NAMALWA (cell line): ENCODE data around the gene ELANE.
A peak's percentile ranks its signal among the peaks of the same experiment; 100 is the strongest.
"Not testable (repeated sequence)": the region's sequence is repeated elsewhere in the genome, so short reads cannot be mapped to it uniquely, and the experiment has no call there.

Experiments used
- DNase-seq: peaks from one replicate; pipeline ENCODE4 v3.0.0-alpha.2; 2015; ENCODE audit warnings: low spot score

Gene ELANE

DNA sequence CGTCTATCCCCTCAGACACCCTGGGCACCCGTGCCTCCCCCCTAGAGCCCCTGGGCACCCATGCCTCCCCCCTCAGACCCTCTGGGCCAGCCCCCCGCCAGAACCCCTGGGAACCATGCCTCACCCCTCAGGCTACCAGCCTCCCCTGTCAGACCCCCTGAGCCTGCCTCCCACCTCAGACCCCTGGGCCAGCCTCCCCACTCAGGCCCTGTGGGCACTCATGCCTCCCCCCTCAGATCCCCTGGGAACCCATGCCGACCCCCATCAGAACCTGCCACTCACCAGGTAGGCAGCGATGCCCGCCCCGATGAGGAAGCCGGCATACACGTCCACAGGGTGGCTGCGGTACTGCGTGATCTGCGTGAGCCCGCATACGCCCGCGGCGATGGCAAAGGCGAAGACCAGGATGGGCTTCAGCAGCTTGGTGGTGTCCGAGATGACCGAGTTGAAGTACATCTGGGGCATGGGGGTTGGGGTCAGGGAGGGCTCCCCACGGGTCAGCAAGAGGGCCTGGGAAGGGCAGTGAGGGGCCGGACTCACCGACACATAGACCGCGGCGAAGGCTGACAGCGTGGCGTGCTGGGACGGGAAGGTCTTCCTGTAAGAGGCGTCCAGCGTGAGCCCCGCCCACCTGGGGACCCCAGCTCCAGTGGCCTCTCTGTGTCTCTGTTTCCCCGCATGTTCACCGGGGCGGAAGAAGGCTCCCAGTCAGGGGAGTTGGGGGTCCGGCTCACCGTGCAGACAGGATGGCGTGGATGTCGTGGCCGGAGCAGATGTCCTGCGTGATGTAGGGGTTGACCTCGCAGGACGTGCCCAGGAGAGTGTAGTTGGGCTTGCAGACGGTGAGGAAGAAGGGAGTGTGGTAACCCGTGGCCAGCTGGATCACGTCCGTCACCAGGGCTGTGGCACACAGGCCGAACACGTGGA lies 37.7 kb upstream of the ELANE start:
- no peak for DNase-seq

DNA sequence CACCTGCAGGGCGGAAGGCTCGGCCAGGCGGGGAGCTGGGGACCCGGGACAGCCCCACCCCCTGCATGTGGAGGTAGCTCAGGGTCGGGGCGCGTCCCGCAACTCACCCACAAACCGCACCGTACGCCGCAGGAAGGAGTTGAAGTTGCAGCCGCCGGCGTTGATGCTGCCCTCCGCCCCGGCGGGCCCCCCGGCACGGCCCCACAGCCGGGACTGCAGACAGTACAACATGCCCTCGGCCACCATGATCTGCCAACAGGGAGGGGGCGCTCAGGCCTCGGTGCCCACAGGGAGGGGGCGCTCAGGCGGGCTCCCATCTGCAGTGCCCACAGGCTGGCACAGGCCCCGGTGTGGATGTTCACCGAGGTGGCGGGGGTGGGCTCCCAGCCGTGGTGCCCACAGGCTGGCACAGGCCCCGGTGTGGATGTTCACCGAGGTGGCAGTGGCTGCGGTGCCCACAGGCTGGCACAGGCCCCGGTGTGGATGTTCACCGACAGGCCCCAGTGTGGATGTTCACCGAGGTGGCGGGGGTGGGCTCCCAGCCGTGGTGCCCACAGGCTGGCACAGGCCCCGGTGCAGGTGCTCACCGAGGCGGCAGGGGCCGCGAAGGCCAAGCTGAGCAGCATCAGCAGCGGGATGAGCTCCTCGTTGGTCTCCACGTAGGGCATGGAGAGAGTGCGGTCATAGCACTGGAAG lies 36.9 kb upstream of the ELANE start:
- DNase-seq, result no peak

DNA sequence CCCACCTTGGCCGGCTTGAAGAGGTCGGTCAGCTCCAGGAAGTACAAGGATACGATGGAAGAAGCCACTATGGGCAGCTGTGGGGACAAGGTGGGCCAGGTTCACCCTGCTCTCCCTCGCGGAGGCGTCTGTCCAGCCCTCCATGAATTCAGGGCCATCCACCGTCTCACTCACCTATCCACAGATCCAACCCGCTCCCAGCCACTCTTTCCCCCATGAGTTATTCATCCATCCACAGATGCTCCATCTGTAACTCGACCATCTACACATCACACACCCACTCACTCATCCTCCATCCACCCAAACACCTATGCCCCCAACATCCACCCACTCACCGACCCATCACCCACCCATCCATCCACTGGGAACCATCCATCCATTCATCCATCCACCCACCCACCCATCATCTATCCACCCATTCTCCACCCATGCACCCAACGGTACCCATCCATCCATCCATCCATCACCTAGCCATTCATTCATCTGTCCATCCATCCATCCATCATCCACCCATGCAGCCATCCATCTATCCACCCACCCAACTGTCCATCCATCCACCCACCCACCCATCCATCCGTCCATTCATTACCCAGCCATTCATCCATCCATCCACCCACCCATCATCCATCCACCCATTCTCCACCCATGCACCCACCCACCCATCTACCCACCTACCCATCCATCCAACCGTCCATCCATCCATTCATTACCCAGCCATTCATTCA lies 36.2 kb upstream of the ELANE start:
- peak; percentile 27 for DNase-seq

DNA sequence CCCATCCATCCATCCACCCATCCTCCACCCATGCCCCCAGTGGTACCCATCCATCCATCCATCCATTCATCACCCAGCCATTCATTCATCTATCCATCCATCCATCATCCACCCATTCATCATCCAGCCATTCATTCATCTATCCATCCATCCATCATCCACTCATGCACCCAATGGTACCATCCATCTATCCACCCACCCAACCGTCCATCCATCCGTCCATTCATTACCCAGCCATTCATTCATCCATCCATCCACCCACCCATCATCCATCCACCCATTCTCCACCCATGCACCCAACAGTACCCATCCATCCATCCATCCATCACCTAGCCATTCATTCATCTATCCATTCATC lies 35.6 kb upstream of the ELANE start:
- DNase-seq, result no peak

DNA sequence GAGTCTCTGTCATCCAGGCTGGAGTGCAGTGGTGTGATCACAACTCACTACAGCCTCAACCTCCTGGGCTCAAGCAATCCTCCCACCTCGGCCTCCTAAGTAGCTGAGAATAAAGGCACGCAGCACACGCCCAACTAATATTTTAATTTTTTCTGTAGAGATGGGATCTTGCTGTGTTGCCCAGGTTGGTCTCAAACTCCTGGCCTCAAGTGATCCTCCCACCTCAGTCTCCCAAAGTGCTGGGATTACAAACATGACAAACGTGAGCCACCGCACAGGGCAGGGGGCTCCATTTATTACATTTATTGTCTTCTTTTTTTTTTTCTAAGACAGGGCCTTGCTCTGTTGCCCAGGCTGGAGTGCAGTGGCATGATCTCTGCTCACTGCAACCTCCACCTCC lies 31.9 kb upstream of the ELANE start:
- DNase-seq, result not testable (repeated sequence)

DNA sequence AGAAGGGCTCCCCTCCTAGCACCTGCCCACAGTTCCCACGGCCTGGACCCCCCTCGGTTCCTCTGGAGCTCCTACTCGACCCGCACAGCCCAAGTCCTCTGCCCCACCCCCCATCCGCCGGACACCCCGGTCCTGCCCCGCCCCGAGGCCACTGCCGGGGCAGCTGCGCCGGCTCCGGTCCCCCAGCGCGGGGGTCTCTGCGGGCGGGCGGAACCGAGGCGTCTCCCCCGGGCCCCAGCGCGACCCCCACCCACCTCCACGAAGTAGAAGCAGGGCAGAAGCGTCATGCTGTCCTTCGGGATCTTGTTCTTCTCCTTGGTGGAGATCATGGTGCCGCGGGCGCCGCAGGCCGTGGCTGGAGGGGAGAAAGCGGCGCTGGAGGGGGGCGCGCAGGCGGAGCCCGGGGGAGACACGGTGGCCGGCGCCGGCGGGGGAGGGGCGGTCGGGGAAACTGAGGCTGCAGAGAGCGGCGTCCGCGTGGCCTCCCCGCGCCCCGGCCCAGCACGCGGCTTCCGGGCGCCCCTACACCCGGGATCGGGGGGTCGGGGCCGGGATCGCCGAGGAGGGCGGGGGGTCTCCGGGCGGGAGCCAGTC lies 30.8 kb upstream of the ELANE start:
- DNase-seq, result peak; percentile 2

DNA sequence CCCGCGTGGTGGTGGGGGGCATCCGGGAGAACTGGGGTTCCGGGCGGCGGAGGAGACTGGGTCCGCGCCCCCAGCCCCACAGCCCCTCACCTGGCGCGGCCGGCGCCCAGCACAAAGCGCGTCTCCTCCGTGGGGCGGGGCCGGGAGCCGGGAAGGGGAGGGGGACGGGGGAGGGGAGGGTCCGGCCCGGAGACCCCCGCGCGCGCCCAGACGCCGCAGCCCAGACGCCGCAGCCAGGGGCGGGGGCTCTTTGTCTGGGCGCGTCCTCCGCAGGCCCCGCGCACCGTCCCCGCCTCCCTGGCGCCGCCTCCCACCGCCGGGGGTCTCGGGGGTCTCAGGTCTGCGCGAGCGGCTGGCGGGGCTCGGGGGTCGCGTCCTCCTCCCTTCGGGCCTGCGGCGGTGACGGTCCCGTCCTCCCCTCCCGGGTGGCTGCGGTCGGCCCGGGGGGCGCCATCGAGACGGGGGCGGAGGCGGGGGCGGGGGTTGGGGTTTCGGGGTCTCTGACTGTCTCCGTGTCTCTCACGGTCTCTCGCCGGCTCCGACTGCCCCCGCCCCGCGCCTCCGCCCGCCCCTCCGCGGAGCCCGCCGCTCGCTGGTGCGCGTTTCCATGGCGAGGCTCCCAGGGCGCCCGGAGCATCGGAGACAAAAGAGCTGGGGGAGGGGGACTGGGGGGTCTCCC lies 30.1 kb upstream of the ELANE start, which contains the start of gene PLPPR3:
Gene PLPPR3 (minus strand): TSS at position 131 of the 679 bp plus-strand sequence. CDS start 396 bp downstream, outside the sequence.
- no peak for DNase-seq

DNA sequence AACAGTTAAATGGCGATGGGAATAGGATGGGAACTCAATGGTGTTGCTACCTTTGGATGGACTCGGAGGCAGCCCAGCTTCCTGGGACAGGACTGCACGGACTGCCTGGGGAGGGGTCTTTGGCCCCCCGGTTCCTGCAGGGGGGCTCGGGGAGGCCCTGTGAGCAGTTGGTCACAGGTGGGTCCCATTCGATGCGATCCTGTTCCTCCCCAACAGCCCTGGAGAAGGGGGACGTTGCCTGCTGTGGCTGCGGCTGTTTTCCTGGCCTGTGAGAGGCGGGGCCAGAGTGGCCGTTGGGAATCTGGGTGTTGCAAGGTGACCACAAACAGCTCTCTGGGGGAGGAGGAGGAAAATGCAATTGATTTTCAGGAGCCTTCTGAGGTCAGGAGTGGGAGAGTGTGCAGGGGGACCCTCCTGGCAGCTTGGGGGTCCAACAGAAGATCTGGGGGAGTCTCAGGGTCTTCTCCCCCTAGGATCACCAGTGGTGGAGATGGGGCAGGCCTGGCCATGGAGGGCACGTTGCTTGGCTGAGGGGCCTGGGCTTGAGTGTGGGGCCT lies 28.5 kb upstream of the ELANE start:
- DNase-seq, result peak; percentile 4

DNA sequence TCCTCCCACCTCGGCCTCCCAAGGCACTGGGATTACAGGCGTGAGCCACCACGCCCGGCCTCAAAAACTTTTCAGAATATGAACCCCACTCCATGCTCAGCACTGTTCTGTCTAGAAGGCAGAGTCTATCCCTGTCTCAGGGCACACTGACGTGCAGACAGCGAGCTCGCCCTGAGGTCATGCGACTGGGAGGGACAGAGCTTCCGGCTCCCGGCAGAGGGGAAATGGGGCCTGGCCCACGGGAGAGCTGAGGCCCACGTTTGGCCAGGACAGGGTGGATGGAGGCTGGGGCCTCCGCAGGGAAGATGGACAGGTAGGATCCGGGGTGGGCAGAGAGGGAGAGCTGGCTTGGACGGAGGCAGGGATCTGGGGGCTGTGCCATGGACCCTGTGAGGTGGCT lies 27.2 kb upstream of the ELANE start:
- peak; percentile 4 for DNase-seq

DNA sequence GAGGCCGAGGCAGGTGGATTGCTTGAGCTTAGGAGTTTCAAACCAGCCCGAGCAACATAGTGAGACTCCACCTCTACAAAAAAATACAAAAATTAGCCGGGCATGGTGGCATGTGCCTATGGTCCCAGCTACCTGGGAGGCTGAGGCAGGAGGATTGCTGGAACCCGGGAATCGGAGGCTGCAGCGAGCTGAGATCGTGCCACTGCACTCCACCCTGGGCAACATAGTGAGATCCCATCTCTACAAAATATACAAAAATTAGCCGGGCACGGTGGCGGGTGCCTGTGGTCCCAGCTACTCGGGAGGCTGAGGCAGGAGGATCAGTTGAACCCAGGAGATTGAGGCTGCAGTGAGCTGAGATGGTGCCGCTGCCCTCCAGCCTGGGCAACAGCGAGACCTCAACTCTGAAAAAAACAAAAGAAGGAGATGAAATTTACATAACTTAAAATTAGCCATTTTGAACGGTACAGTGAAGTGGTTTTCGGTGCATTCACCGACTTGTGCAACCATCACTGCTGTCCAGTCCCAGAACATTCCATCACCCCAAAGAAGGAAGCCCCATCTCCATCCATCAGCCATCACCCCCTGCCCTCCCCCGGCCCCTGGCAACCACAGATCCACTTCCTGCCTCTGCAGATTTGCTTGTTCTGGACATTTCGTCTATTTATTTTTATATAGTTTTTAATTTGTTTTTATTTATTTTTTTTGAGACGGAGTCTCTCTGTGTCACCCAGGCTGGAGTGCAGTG lies 26.0 kb upstream of the ELANE start:
- no peak for DNase-seq

DNA sequence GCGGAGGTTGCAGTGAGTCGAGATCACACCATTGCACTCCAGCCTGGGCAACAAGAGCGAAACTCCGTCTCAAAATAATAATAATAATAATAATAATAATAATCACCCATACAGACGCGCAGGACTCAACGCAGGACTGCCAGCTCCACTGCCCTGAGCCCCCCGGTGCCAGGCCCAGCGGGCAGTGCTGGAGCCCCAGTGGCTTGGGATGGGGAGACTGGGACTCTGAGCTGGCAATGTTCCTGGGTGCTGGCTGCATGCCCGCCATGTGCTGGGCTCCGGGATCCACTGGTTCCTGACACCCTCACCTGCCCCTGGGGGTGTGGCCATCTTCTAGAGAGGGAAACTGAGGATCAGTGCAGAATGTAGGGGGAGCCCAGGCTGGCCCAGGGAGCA lies 24.8 kb upstream of the ELANE start:
- no peak for DNase-seq

DNA sequence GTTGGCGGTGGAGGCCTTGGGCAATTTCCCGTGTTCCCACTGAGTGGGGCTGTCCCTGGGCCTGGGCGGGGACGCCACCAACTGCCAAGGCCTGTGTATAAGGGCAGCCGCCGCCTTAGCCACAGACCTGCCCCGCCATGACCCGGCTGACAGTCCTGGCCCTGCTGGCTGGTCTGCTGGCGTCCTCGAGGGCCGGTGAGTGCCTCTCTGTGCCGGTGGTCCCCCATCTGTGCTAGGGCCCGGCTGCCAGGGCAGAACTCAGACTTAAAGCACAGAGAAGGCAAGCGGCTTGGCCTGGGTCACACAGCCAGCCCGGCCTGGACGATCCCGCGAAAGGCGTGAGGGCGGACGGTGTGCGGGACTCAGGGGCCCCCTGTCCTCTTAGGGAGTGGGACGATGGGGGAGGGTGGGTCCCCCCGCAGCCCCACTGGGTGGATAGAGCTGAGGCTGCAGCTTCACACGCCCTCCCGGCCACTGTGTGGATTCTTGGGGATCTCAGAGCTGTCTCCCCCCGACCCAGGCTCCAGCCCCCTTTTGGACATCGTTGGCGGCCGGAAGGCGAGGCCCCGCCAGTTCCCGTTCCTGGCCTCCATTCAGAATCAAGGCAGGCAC lies 24.3 kb upstream of the ELANE start, which contains the start of gene AZU1:
Gene AZU1 (plus strand): TSS at position 128 of the 612 bp plus-strand sequence. CDS start 10 bp downstream, at position 138.
- no peak for DNase-seq

DNA sequence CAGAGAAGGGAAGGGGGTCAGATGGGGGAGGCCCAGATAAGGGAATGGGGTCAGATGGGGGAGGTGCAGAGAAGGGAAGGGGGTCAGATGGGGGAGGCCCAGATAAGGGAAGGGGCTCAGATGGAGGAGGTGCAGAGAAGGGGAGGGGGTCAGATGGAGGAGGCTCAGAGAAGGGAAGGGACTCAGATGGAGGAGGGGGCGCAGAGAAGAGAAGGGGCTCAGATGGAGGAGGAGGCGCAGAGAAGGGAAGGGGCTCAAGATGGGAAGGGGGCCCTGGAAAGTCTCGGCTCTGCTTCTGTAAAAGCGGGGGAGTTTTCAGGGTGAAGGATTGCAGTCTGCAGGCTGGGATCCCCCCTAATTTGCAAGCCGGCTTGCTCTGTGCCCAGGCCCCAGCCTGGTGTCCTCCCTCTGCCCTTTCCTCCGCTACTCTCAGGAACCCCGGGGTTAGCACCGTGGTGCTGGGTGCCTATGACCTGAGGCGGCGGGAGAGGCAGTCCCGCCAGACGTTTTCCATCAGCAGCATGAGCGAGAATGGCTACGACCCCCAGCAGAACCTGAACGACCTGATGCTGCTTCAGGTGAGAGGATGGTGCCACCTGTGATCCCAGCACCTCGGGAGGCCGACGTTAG lies 22.9 kb upstream of the ELANE start:
- no peak for DNase-seq

DNA sequence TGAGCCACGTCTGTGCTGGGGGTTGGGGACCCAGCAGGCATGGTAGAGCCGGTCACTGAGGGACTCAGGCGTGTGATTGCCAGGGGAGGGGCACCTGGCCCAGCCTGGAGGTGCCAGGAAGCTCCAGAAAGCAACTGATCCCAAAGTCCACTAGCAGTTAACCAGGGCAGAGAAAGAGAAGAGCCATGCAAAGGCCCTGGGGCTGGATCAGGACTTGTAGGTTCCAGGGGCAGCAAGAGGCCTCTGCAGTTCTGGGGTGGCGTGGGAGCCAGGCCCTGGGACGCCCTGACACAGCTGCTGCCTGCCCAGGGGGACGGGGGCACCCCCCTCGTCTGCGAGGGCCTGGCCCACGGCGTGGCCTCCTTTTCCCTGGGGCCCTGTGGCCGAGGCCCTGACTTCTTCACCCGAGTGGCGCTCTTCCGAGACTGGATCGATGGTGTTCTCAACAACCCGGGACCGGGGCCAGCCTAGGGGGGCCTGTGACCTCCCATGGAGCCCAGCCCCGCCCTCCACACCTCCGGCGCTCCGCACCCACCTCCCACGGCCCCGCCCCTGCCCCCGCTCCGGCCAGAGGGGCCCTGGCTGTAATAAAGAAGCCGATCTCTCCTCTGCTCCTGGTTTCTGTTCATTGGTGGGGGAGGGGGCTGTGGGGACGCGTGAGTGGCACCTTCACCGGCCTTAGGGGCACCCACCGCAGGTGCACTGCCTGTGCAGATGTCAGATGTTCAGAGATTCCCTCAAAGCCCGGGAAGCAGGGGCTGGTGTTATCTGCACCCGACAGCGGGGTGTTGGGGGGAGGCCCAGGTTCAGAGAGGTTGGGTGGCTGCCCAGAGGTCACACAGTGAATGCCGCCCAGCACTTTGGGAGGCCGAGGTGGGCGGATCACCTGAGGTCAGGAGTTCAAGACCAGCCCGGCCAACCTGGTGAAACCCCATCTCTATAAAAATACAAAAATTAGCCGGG lies 20.4 kb upstream of the ELANE start:
- no peak for DNase-seq

DNA sequence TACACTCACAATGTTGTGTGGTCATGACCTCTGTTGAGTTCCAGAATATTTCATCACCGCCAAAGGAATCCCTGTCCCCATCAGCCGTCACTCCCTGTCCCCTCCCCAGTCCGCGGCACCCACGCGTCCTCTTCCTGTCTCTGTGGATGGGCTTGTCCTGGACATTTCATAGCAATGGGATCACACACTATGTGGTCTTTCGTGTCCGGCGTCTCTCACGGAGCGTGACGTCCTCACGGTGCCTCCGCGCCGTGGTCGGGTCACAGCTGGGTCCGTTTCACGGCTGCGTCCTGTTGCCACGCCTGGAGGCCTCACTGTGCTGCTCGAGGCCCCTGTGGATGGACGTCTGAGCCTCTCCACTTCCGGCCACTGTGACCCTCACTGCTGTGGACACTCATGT lies 17.9 kb upstream of the ELANE start:
- DNase-seq, result no peak

DNA sequence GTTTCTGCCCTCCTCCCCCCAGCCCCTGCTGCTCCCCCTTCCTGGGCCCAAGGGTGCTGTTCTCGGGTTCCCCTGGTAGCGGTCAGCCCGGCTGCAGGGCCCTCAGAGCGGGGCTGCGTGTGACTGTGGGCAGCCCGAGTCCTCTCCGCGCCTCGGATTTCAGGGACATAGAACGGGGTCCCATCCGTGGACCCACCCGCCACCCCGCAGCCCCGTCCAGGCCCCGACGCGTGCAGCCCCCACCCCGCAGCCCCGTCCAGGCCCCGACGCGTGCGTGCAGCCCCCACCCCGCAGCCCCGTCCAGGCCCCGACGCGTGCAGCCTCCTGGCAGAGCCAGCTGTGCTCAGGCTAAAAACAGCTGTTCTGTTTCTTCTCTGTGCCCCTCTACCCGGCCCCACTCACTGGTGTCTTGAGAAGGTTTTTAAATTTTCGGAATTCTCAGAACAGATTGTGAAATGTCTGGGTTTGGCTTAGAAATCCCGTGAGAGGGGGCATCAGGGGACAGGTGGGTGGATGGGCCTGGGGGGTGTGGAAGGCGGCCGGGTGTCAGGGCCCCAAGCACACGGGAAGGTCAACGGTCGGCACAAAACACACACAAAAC lies 16.8 kb upstream of the ELANE start:
- no peak for DNase-seq

DNA sequence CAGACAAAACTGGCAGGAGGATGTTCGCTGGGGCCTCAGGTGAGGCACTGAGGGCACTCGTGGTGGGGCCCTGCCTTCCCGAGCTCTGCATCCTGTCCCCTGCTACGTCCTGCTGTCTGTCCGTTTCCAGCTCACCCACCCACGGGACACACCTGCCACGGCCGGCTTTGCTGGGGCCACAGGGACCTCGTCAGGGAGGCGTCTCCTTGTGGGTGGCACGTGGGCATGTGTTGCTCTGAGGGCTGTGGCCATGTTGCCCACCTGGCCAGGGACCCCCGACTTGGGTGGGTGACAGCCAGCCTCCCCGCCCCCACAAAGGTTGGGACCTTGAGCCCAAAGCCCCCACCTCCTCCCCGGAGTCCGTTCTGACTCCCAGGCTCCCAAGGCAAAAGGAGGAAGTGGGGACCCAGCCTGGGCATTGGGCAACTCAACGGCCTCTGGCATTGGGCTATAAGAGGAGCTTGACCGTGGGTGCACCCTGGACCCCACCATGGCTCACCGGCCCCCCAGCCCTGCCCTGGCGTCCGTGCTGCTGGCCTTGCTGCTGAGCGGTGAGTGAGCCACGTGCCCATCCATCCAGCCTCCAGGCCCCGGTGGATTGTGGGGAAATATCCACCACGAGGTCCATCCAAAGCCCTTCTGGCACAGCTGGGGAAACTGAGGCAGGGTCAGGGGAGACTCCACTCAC lies 11.4 kb upstream of the ELANE start, which contains the start of gene PRTN3:
Gene PRTN3 (plus strand): TSS at position 481 of the 688 bp plus-strand sequence. CDS start 10 bp downstream, at position 491.
- DNase-seq, result no peak
